IMR-90 (cell line): ENCODE data around the gene SH3RF3. TPM values are rescaled to one million over a fixed set of nuclear protein-coding genes. Genes with fewer than 3 reads are reported as not detected.

Experiments
- ATAC-seq: fragments of 200-7000 bp; cut with Tn5 transposase; 2 replicates; pipeline ENCODE4 v1.9.1; 2020; ENCODE audit warnings: low read depth, mild to moderate bottlenecking, moderate library complexity
- BruUV-seq: library from RNA; stranded (reverse); fragments of 400-500 nt; replicated peaks from 2 replicates; lab custom pipeline; 2021; lab: Mats Ljungman, UMichigan
- CTCF ChIA-PET: fragments of 300-600 bp; formaldehyde crosslinking; extraction: SDS; loops from one replicate; lab custom pipeline; 2021; ENCODE audit warnings: antibody characterized with exemption; lab: Yijun Ruan, JAX
- POLR2A ChIA-PET: fragments of 300-600 bp; sonication (Branson Sonifier 250); formaldehyde crosslinking; loops from one replicate; lab custom pipeline; 2022; ENCODE audit warnings: antibody characterized with exemption; ENCODE audit not compliant: unreplicated experiment; lab: Charles Lee
- DNase-seq: peaks from one replicate; pipeline ENCODE4 v3.0.0; 2013
- H2AFZ ChIP-seq: replicated peaks from 2 replicates; pipeline ENCODE3; 2013; ENCODE audit warnings: low read length, mild to moderate bottlenecking; ENCODE audit not compliant: poor library complexity
- H2AK5ac ChIP-seq: 2 replicates; pipeline ENCODE4 v1.6.1; 2013; ENCODE audit warnings: low read depth, low read length, inconsistent platforms
- H2AK9ac ChIP-seq: replicated peaks from 2 replicates; pipeline ENCODE3; 2013; ENCODE audit warnings: mild to moderate bottlenecking, low read depth, low read length, moderate library complexity; ENCODE audit not compliant: poor library complexity
- H2BK120ac ChIP-seq: 2 replicates; pipeline ENCODE4 v1.6.1; 2013; ENCODE audit warnings: low read depth, low read length, inconsistent platforms
- H2BK15ac ChIP-seq: 3 replicates; pipeline ENCODE4 v1.6.1; 2013; ENCODE audit warnings: low read depth, low read length, inconsistent platforms
- H2BK20ac ChIP-seq: 2 replicates; pipeline ENCODE4 v1.6.1; 2013; ENCODE audit warnings: low read depth, mild to moderate bottlenecking, inconsistent platforms, low read length, moderate library complexity
- H2BK5ac ChIP-seq: 2 replicates; pipeline ENCODE4 v1.6.1; 2013; ENCODE audit warnings: mild to moderate bottlenecking, low read depth, low read length, inconsistent platforms; ENCODE audit not compliant: poor library complexity, severe bottlenecking
- H3K14ac ChIP-seq: replicated peaks from 2 replicates; pipeline ENCODE4 v1.6.1; 2013; ENCODE audit warnings: low read depth, low read length, inconsistent platforms
- H3K18ac ChIP-seq: 2 replicates; pipeline ENCODE4 v1.6.1; 2013; ENCODE audit warnings: low read depth, low read length, control low read depth
- H3K23ac ChIP-seq: 2 replicates; pipeline ENCODE4 v1.6.1; 2013; ENCODE audit warnings: low read depth, low read length, inconsistent platforms
- H3K27ac ChIP-seq: 2 replicates; pipeline ENCODE4 v1.5.1; 2013; ENCODE audit warnings: mild to moderate bottlenecking, control low read depth, low read length; ENCODE audit not compliant: insufficient read depth
- H3K27me3 ChIP-seq: 2 replicates; pipeline ENCODE4 v1.6.1; 2013; ENCODE audit warnings: low read length; ENCODE audit not compliant: control insufficient read depth, insufficient read depth
- H3K36me3 ChIP-seq: 2 replicates; pipeline ENCODE4 v1.6.1; 2013; ENCODE audit warnings: low read length, mixed read lengths; ENCODE audit not compliant: control insufficient read depth, insufficient read depth
- H3K4ac ChIP-seq: 2 replicates; pipeline ENCODE4 v1.6.1; 2013; ENCODE audit warnings: low read depth, low read length, inconsistent platforms
- H3K4me1 ChIP-seq: 2 replicates; pipeline ENCODE4 v1.6.1; 2013; ENCODE audit warnings: low read length, mixed read lengths; ENCODE audit not compliant: control insufficient read depth, insufficient read depth
- H3K4me2 ChIP-seq: 2 replicates; pipeline ENCODE4 v1.6.1; 2013; ENCODE audit warnings: low read depth, mild to moderate bottlenecking, control low read depth, low read length, moderate library complexity
- H3K4me3 ChIP-seq: 2 replicates; pipeline ENCODE4 v1.5.1; 2013; ENCODE audit warnings: low read depth, mild to moderate bottlenecking, control low read depth, low read length, moderate library complexity; ENCODE audit not compliant: insufficient read depth
- H3K56ac ChIP-seq: 2 replicates; pipeline ENCODE4 v1.6.1; 2013; ENCODE audit warnings: low read length, inconsistent platforms; ENCODE audit not compliant: insufficient read depth; ENCODE audit errors: extremely low read depth
- H3K79me1 ChIP-seq, 2 experiments: 2 replicates each; pipeline ENCODE4 v1.6.1; 2013; ENCODE audit warnings: low read length in 2 of 2, inconsistent platforms in 1 of 2, low read depth in 1 of 2
- H3K9ac ChIP-seq: 2 replicates; pipeline ENCODE4 v1.6.1; 2013; ENCODE audit warnings: low read depth, low read length, control low read depth
- H3K9me1 ChIP-seq: 2 replicates; pipeline ENCODE4 v1.6.1; 2013; ENCODE audit warnings: low read length, inconsistent platforms; ENCODE audit not compliant: insufficient read depth
- H3K9me3 ChIP-seq: 2 replicates; pipeline ENCODE4 v1.6.1; 2013; ENCODE audit warnings: low read length; ENCODE audit not compliant: control insufficient read depth, insufficient read depth
- H4K20me1 ChIP-seq: 2 replicates; pipeline ENCODE4 v1.6.1; 2013; ENCODE audit warnings: low read length, inconsistent platforms; ENCODE audit not compliant: insufficient read depth
- H4K5ac ChIP-seq: 2 replicates; pipeline ENCODE4 v1.6.1; 2013; ENCODE audit warnings: mild to moderate bottlenecking, low read depth, low read length, control low read depth
- H4K8ac ChIP-seq, 2 experiments: 2 replicates each; pipeline ENCODE4 v1.6.1; 2013; ENCODE audit warnings: low read depth in 2 of 2, low read length in 2 of 2, control low read depth in 1 of 2, inconsistent platforms in 1 of 2
- H4K91ac ChIP-seq: 2 replicates; pipeline ENCODE4 v1.6.1; 2013; ENCODE audit warnings: low read depth, low read length, inconsistent platforms; ENCODE audit not compliant: insufficient read depth
- BHLHE40 ChIP-seq: fragments of 150-350 bp; IDR thresholded peaks from 2 replicates; pipeline ENCODE4 v1.6.1; 2016; ENCODE audit warnings: mild to moderate bottlenecking, low read depth, low read length
- RAD21 ChIP-seq: IDR thresholded peaks from 2 replicates; pipeline ENCODE4 v1.6.1; 2012; ENCODE audit warnings: low read length, improper control_type of control experiment
- RCOR1 ChIP-seq: IDR thresholded peaks from 2 replicates; pipeline ENCODE4 v1.6.1; 2012; ENCODE audit warnings: mild to moderate bottlenecking, low read length, improper control_type of control experiment; ENCODE audit not compliant: insufficient replicate concordance
- WGBS, 2 experiments: methylation state at CpG; one replicate each; pipeline versions ENCODE4 v1.1.5 to v1.1.7; 2013; ENCODE audit warnings: missing lambda C conversion rate in 2 of 2; ENCODE audit not compliant: insufficient read length in 1 of 2; ENCODE audit errors: extremely low coverage in 2 of 2; 5-methylcytosine and 5-hydroxymethylcytosine counted together
- dilution Hi-C: fragments of 300-500 bp; cut with HindIII; formaldehyde crosslinking; loops from one replicate; pipeline ENCODE4 v1.14.3; 2018; ENCODE audit warnings: low sequenced_read_pairs; ENCODE audit not compliant: unreplicated experiment
- in situ Hi-C: fragments of 300-500 bp; cut with MboI; formaldehyde crosslinking; loops from 3 replicates; pipeline ENCODE4 v1.14.3; 2019; ENCODE audit warnings: low sequenced_read_pairs, inconsistent platforms, mixed read lengths
- intact Hi-C: fragments of 100-400 bp; cut with micrococcal nuclease; formaldehyde crosslinking; loops from 2 replicates; pipeline ENCODE4 v1.10.0; 2022
- polyA plus RNA-seq, 3 experiments: library from polyadenylated mRNA; depleted of rRNA; stranded (reverse); fragments of >200 nt; gene quantifications; 2 replicates each; pipeline ENCODE4 v1.2.3, GENCODE V29; 2012; ENCODE audit warnings: low replicate concordance in 1 of 3
- total RNA-seq: library from RNA; depleted of rRNA; stranded (reverse); fragments of >200 nt; gene quantifications from 2 replicates; pipeline ENCODE4 v1.2.3, GENCODE V29; 2012

SH3RF3 gene
- total and polyA plus RNA-seq, 2 of the 4 experiments (the other 2 are of a cell fraction) = 3.4 to 5.3 TPM

GRCh38 chr2:109094144-109094543 is 34.9 kb upstream of the SH3RF3 start:
- no peak overlapping the region for H2BK15ac ChIP-seq
- intact Hi-C loops = no loop called here
- POLR2A ChIA-PET = no interaction called here
- H3K4ac ChIP-seq = no peak overlapping the region
- no peak overlapping the region for H2BK20ac ChIP-seq
- no peak overlapping the region for H3K4me2 ChIP-seq
- dilution Hi-C loops = no loop called here
- BruUV-seq = no TSS peak
- no peaks in the 10 kb centered on the region for H3K79me1 ChIP-seq
- no peak overlapping the region for H2AFZ ChIP-seq
- H3K27ac ChIP-seq = no peak overlapping the region
- no peak overlapping the region for H3K23ac ChIP-seq
- H3K56ac ChIP-seq = no peak overlapping the region
- H4K20me1 ChIP-seq = no peaks in the 10 kb centered on the region
- H3K27me3 ChIP-seq = peaks cover 6% of the 10 kb centered on the region
- H3K36me3 ChIP-seq = no peaks in the 10 kb centered on the region
- no peak overlapping the region for H2BK5ac ChIP-seq
- no peak overlapping the region for H3K14ac ChIP-seq
- DNase-seq (no peak), ATAC-seq (no peak)
- 70% methylated on average over 2 of the region's 3 CpGs; no CpG with 5 or more reads in 1 of the 2 experiments for WGBS, 2 experiments
- no peaks in the 10 kb centered on the region for H3K9me1 ChIP-seq
- no peak overlapping the region for H3K9ac ChIP-seq
- H4K91ac ChIP-seq = no peak overlapping the region
- CTCF ChIA-PET = no interaction called here
- in situ Hi-C loops = no loop called here
- H4K5ac ChIP-seq = no peak overlapping the region
- H2BK120ac ChIP-seq = no peak overlapping the region
- TF ChIP-seq BHLHE40 (no peak), RCOR1 (no peak), RAD21 (no peak)
- no peak overlapping the region for H3K18ac ChIP-seq
- no peak overlapping the region for H4K8ac ChIP-seq
- H3K4me1 ChIP-seq = peaks cover 3% of the 10 kb centered on the region; the same call in 1 of the 2 replicates
- no peak overlapping the region for H2AK5ac ChIP-seq
- H3K9me3 ChIP-seq = peaks cover 10% of the 10 kb centered on the region
- H3K4me3 ChIP-seq = no peak overlapping the region
- H2AK9ac ChIP-seq = no peak overlapping the region
